MM.1S (cell line): ENCODE measurements around the gene SYNGR2.
A peak's percentile ranks its signal among the peaks of the same experiment; 100 is the strongest.

Experiments
- DNase-seq: peaks from one replicate; pipeline ENCODE4 v3.0.0-alpha.2; 2015
- H2AFZ ChIP-seq: fragments of 300-600 bp; sonication (generic); 2 replicates; pipeline ENCODE4 v1.6.0; 2016; ENCODE audit warnings: antibody characterized with exemption, low read length
- H3F3A ChIP-seq: fragments of 300-600 bp; sonication (generic); 2 replicates; pipeline ENCODE4 v1.6.1; 2016; ENCODE audit warnings: mild to moderate bottlenecking, antibody characterized with exemption, low read length, moderate library complexity, mixed read lengths; ENCODE audit not compliant: insufficient read depth
- H3K27ac ChIP-seq: fragments of 300-600 bp; sonication (generic); 2 replicates; pipeline ENCODE4 v1.5.1; 2016; ENCODE audit warnings: mild to moderate bottlenecking, low read length
- H3K27me3 ChIP-seq: fragments of 300-600 bp; sonication (generic); replicated peaks from 2 replicates; pipeline ENCODE4 v1.6.0; 2016; ENCODE audit warnings: low read length; ENCODE audit not compliant: insufficient read depth
- H3K36me3 ChIP-seq: fragments of 300-600 bp; sonication (generic); replicated peaks from 2 replicates; pipeline ENCODE4 v1.6.1; 2016; ENCODE audit warnings: mild to moderate bottlenecking, low read length, mixed read lengths; ENCODE audit not compliant: insufficient read depth
- H3K4me1 ChIP-seq: fragments of 300-600 bp; sonication (generic); 2 replicates; pipeline ENCODE4 v1.6.1; 2016; ENCODE audit warnings: low read length, mixed read lengths
- H3K4me2 ChIP-seq: fragments of 300-600 bp; sonication (generic); 2 replicates; pipeline ENCODE4 v1.6.0; 2016; ENCODE audit warnings: low read depth, low read length
- H3K4me3 ChIP-seq: fragments of 300-600 bp; sonication (generic); 2 replicates; pipeline ENCODE4 v1.5.1; 2016; ENCODE audit warnings: low read length, mixed read lengths
- H3K79me2 ChIP-seq: fragments of 300-600 bp; sonication (generic); 2 replicates; pipeline ENCODE4 v1.6.1; 2016; ENCODE audit warnings: mixed run types, low read length, mixed read lengths
- H3K9ac ChIP-seq: fragments of 300-600 bp; sonication (generic); 2 replicates; pipeline ENCODE4 v1.6.1; 2016; ENCODE audit warnings: low read length, mixed read lengths
- H3K9me2 ChIP-seq: fragments of 300-600 bp; sonication (generic); replicated peaks from 2 replicates; pipeline ENCODE4 v1.6.1; 2016; ENCODE audit warnings: mild to moderate bottlenecking, low read length, mixed read lengths; ENCODE audit not compliant: insufficient read depth
- H3K9me3 ChIP-seq: fragments of 300-600 bp; sonication (generic); replicated peaks from 2 replicates; pipeline ENCODE4 v1.6.1; 2016; ENCODE audit warnings: mild to moderate bottlenecking, low read length, mixed read lengths; ENCODE audit not compliant: insufficient read depth
- H4K20me1 ChIP-seq: fragments of 300-600 bp; sonication (generic); 2 replicates; pipeline ENCODE4 v1.6.1; 2016; ENCODE audit warnings: mild to moderate bottlenecking, low read length, moderate library complexity, mixed read lengths; ENCODE audit not compliant: insufficient read depth
- EZH2 ChIP-seq: fragments of 300-600 bp; sonication (generic); optimal IDR thresholded peaks from 2 replicates; pipeline ENCODE3; 2017; ENCODE audit warnings: low read depth, mild to moderate bottlenecking, antibody characterized with exemption, low read length, mixed read lengths
- EZH2phosphoT487 ChIP-seq: fragments of 300-600 bp; sonication (generic); IDR thresholded peaks from 2 replicates; pipeline ENCODE4 v1.6.1; 2018; ENCODE audit warnings: antibody characterized with exemption, low read length
- TF ChIP-seq, protein P1 (sequence below): fragments of 300-600 bp; sonication (generic); IDR thresholded peaks from 2 replicates; pipeline ENCODE4 v1.5.1; 2016; ENCODE audit warnings: antibody characterized with exemption, low read length, mixed read lengths

SYNGR2 gene

GRCh38 chr17:78124836-78125137, 43.6 kb upstream of the SYNGR2 start:
- no peaks in the 10 kb centered on the region for H4K20me1 ChIP-seq
- H3K36me3 ChIP-seq, result 0 out of 2 replicates have a peak, but pooled peaks cover 6% of the 10 kb centered on the region
- no peaks in the 10 kb centered on the region for H3K9me2 ChIP-seq
- H3K9ac ChIP-seq, result no peak overlapping the region
- H3K79me2 ChIP-seq, result peaks cover 80% of the 10 kb centered on the region
- peaks cover 52% of the 10 kb centered on the region for H3K4me1 ChIP-seq
- H3K27me3 ChIP-seq, result no peaks in the 10 kb centered on the region
- no peaks in the 10 kb centered on the region for H3K9me3 ChIP-seq
- H3K4me2 ChIP-seq, result no peak overlapping the region
- peaks cover 27% of the 10 kb centered on the region for H3F3A ChIP-seq
- H2AFZ ChIP-seq, result no peak overlapping the region
- TF ChIP-seq, protein P1, sequence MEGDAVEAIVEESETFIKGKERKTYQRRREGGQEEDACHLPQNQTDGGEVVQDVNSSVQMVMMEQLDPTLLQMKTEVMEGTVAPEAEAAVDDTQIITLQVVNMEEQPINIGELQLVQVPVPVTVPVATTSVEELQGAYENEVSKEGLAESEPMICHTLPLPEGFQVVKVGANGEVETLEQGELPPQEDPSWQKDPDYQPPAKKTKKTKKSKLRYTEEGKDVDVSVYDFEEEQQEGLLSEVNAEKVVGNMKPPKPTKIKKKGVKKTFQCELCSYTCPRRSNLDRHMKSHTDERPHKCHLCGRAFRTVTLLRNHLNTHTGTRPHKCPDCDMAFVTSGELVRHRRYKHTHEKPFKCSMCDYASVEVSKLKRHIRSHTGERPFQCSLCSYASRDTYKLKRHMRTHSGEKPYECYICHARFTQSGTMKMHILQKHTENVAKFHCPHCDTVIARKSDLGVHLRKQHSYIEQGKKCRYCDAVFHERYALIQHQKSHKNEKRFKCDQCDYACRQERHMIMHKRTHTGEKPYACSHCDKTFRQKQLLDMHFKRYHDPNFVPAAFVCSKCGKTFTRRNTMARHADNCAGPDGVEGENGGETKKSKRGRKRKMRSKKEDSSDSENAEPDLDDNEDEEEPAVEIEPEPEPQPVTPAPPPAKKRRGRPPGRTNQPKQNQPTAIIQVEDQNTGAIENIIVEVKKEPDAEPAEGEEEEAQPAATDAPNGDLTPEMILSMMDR, result no peak
- TF ChIP-seq EZH2phosphoT487, result no peak
- TF ChIP-seq EZH2, result no peak
- no peak overlapping the region for H3K4me3 ChIP-seq
- no peak overlapping the region for H3K27ac ChIP-seq
- DNase-seq, result no peak

DNA sequence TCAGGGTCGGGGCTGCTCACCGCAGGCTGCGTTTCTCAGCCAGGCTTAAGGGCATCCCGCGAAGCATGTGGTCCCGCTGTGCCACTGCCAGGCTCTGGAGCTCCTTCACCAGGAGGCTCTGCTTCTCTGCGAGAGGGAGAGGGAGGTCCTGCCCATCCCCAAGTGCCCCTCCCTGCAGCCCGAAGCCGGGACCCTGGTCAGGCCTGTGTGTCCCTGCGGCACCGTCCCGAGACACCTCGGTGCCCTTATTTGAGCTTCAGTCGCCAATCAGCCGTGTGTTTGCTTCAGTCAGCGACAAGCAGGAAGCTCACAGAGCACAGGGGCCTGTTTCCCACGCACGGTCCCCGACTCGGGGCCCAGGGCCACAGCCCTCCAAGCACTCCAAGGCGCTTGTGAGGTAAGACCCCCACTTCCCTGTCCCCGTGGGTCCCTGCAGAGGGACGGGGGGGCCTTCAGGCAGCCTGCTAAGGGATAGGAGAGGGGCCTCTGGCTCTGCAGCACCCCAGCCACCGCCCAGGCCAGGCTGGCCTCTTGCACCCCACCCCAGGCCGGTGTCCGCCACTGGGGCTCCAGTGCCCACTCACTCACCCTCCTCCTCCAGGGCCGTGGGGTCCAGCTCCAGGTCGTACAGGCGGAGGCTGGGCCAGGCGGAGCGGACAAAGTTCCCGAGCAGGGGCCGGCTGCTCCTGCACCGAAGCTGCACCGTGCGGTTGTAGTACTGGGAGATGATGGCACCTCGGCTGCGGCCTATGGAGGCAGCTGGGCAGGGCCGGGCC, 43.1 kb upstream of the SYNGR2 start:
- no peaks in the 10 kb centered on the region for H3K9me3 ChIP-seq
- H3K27me3 ChIP-seq, result no peaks in the 10 kb centered on the region
- DNase-seq, result no peak
- H3K4me2 ChIP-seq, result no peak overlapping the region
- no peak overlapping the region for H3K27ac ChIP-seq
- H3F3A ChIP-seq, result peaks cover 33% of the 10 kb centered on the region
- H3K9ac ChIP-seq, result no peak overlapping the region
- no peak for TF ChIP-seq EZH2phosphoT487
- TF ChIP-seq EZH2, result no peak
- TF ChIP-seq, protein P1, result no peak
- H4K20me1 ChIP-seq, result no peaks in the 10 kb centered on the region
- H3K79me2 ChIP-seq, result peaks cover 76% of the 10 kb centered on the region
- H3K9me2 ChIP-seq, result no peaks in the 10 kb centered on the region
- no peak overlapping the region for H3K4me3 ChIP-seq
- H2AFZ ChIP-seq, result no peak overlapping the region
- H3K4me1 ChIP-seq, result peaks cover 57% of the 10 kb centered on the region
- 0 out of 2 replicates have a peak, but pooled peaks cover 6% of the 10 kb centered on the region for H3K36me3 ChIP-seq

DNA sequence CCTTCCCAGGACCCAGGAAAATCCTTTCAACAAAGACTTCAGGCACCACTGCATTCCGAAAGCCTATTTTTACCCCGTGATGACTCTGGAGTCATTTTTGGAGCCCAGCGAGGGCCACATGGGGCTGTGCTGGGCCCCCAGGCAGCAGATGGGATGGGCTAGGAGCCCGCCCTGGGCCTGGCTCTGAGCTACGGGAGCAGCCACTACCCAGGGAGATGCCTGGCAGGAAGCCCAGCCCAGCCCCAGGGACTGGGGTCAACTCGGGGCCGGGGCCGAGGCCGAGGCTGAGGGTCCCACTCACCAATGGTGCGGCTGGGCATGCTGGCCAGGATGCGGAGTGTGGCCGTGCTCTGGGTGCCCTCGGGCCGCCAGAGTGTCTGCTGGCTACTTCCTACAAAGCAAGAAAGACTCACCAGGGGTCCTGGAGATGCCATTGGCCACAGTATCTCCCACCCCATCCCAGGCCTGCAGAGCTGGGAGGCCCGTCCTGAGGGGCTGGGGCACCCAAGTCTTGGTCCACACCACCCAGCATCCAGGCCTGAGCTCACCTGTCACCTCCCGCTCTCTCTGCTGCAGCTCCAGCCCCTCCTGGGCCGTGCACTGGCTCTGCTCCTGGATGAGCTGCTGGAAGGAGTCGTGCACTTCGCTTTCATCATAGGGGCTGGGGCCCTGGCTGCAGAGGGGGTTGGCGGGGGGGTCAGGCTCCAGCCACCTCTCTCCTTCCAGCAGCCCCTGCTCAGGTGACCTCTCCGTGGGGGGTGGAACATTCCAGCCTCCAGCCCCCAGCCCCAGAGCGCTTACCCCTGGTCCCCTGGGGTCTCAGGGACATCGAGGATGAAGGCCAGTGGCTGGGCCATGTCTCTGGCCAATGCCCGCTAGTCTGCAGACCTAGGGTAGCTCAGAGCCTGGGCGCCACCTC, 42.1 kb upstream of the SYNGR2 start:
- TF ChIP-seq, protein P1, result no peak
- TF ChIP-seq EZH2phosphoT487 (no peak), EZH2 (no peak)
- no peaks in the 10 kb centered on the region for H4K20me1 ChIP-seq
- H3F3A ChIP-seq, result peaks cover 32% of the 10 kb centered on the region
- peaks cover 51% of the 10 kb centered on the region for H3K4me1 ChIP-seq
- no peaks in the 10 kb centered on the region for H3K9me2 ChIP-seq
- H3K9me3 ChIP-seq, result no peaks in the 10 kb centered on the region
- H3K27me3 ChIP-seq, result no peaks in the 10 kb centered on the region
- peak overlapping the region; percentile 73; the same call in 1 of the 2 replicates for H3K27ac ChIP-seq
- 0 out of 2 replicates have a peak, but pooled peaks cover 6% of the 10 kb centered on the region for H3K36me3 ChIP-seq
- peak overlapping the region; percentile 96 for H3K4me3 ChIP-seq
- H3K9ac ChIP-seq, result peak overlapping the region; percentile 93; the same call in 1 of the 2 replicates
- peak overlapping the region; percentile 88 for H3K4me2 ChIP-seq
- H2AFZ ChIP-seq, result no peak overlapping the region
- H3K79me2 ChIP-seq, result peaks cover 77% of the 10 kb centered on the region
- DNase-seq, result no peak
